HFF-Myc (cell line): ENCODE measurements around the gene GSTM3.

Experiments used
- DNase-seq: peaks from one replicate; pipeline ENCODE4 v3.0.0-alpha.2; 2011; ENCODE audit warnings: low read depth; ENCODE audit errors: extremely low read depth
- H3K4me3 ChIP-seq: replicated peaks from 2 replicates; pipeline ENCODE4 v1.5.1; 2011; ENCODE audit warnings: low read depth, mild to moderate bottlenecking, control low read depth, low read length
- CTCF ChIP-seq: IDR thresholded peaks from 2 replicates; pipeline ENCODE4 v1.5.1; 2012; ENCODE audit warnings: mild to moderate bottlenecking, low read depth, low read length, control low read depth; ENCODE audit errors: missing control alignments

The GSTM3 gene

DNA sequence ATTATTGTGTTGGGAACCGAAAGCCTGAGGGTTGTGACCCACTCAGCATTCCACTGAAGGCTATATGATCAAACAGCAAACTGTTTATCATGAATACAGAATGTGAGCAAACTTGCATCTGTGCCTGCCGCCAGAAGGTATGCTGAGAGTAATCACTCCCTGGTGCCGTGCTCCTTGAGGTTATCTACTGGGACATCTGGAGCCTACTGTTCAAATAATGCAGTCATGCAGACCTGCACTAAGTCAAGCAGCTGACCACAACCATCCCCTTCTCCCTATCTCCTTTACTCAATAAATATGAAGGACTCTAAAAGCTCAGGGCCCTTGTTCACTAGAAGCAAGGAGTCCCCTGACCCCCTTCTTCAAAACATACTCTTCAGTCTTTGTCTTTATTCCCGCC lies 15.3 kb downstream of the GSTM3 start:
- no peak for DNase-seq
- no peak for TF ChIP-seq CTCF
- no peak overlapping the region for H3K4me3 ChIP-seq

- H3K4me3 ChIP-seq: no peak overlapping the region
- TF ChIP-seq CTCF: no peak
- no peak for DNase-seq
Observed at GRCh38 chr1:109724933-109725332, 15.9 kb downstream of the GSTM3 start.

- DNase-seq: no peak
- no peak for TF ChIP-seq CTCF
- H3K4me3 ChIP-seq: no peak overlapping the region
Observed at GRCh38 chr1:109722908-109723691, 17.7 kb downstream of the GSTM3 start.

GRCh38 chr1:109721971-109722370 lies 18.9 kb downstream of the GSTM3 start:
- TF ChIP-seq CTCF: no peak
- DNase-seq: no peak
- H3K4me3 ChIP-seq: no peak overlapping the region

- no peak overlapping the region for H3K4me3 ChIP-seq
- DNase-seq: no peak
- TF ChIP-seq CTCF: no peak
Observed at GRCh38 chr1:109721042-109721441, 19.8 kb downstream of the GSTM3 start.

- no peak for TF ChIP-seq CTCF
- H3K4me3 ChIP-seq: no peak overlapping the region
- no peak for DNase-seq
Observed at GRCh38 chr1:109719337-109719837, 21.5 kb downstream of the GSTM3 start.
